Measurements from ENCODE around the gene ZNF385A. TPM values are rescaled to one million over a fixed set of nuclear protein-coding genes. Genes with fewer than 3 reads are reported as not detected.

ZNF385A gene
- polyA plus RNA-seq, 1 donor from 2014 or later = 0.46 TPM

DNA sequence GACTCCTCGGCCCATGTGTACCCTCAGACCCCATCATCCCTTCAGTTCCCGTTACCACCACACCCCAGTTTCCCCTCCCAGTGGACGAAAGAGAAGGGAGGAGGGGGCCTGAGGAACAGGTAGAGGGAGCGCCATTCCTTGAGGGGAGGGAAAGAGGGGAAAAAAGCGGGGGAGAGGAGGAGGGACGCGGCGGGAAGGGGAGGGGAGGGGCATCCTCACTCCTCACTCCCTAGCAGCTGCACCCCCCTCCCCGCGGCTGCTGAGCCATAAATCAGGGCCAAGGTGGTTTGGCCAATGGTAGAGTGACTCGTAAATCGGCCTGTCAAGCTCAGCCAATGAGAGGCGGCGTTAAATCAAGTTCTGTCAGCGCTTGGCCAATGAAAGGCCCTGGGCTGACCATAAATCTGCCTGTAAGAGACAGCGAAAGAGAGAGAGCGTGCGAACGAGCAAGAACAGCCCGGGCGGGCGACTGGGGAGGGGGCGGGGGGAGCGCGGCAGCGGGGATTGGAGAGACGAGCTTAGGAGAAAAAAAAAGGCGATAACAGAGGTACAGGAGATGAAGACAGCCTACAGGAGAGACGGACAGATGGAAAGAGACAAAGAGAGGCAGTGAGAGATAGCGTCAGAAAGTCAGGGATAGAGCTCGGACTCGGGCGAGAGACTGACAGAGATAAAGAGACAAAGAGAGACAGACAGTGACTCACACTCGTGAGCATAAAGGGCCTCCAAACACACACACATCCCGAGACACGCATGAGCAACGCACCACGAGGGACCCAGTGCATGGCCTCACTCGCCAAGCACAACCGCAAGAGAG is 25.4 kb downstream of the ZNF385A start:
- H3K9ac ChIP-seq (ENCODE audit: low read length) = peak overlapping the region; percentile 94
- H2AFZ ChIP-seq (ENCODE audit: low read depth, low read length) = peak overlapping the region; percentile 54
- peak overlapping the region; percentile 99 for H3K27ac ChIP-seq (ENCODE audit: low read length)
- H3K79me2 ChIP-seq (replicated peaks; ENCODE audit: insufficient read depth, low read length) = peaks cover 17% of the 10 kb centered on the region
- H3K27me3 ChIP-seq (ENCODE audit: insufficient read depth, low read depth, low read length) = no peaks in the 10 kb centered on the region
- peak overlapping the region; percentile 94 for H3K4me2 ChIP-seq (ENCODE audit: low read length)
- peak overlapping the region; percentile 68 for H3K4me3 ChIP-seq (ENCODE audit: low read length)
- H3F3A ChIP-seq (ENCODE audit: insufficient read depth, low read length, poor library complexity, severe bottlenecking) = peaks cover 4% of the 10 kb centered on the region
- no peaks in the 10 kb centered on the region for H3K9me2 ChIP-seq (ENCODE audit: insufficient read depth, low read length)
- H4K20me1 ChIP-seq (ENCODE audit: insufficient read depth) = no peaks in the 10 kb centered on the region
- no peaks in the 10 kb centered on the region for H3K36me3 ChIP-seq (ENCODE audit: insufficient read depth, low read length)
- H3K9me3 ChIP-seq (ENCODE audit: low read length) = no peaks in the 10 kb centered on the region
- TF ChIP-seq EP300 (conservative IDR thresholded peaks at IDR 0.05; ENCODE audit: poor library complexity, severe bottlenecking) (peak; percentile 83), POLR2AphosphoS5 (IDR thresholded peaks at IDR 0.05) (peak; percentile 81), SMC3 (conservative IDR thresholded peaks at IDR 0.05; ENCODE audit: poor library complexity) (peak; percentile 55), CTCF (IDR thresholded peaks at IDR 0.05; ENCODE audit: poor library complexity, severe bottlenecking) (no peak), TAF1 (IDR thresholded peaks at IDR 0.05; ENCODE audit: low read depth) (peak; percentile 74), RAD21 (conservative IDR thresholded peaks at IDR 0.05) (peak; percentile 54), MXI1 (conservative IDR thresholded peaks at IDR 0.05; ENCODE audit: poor library complexity, severe bottlenecking) (peak; percentile 84), EZH2 (IDR thresholded peaks at IDR 0.05; ENCODE audit: borderline replicate concordance, insufficient read depth, low read length, poor library complexity, severe bottlenecking) (no peak)
- TF ChIP-seq, protein P1, sequence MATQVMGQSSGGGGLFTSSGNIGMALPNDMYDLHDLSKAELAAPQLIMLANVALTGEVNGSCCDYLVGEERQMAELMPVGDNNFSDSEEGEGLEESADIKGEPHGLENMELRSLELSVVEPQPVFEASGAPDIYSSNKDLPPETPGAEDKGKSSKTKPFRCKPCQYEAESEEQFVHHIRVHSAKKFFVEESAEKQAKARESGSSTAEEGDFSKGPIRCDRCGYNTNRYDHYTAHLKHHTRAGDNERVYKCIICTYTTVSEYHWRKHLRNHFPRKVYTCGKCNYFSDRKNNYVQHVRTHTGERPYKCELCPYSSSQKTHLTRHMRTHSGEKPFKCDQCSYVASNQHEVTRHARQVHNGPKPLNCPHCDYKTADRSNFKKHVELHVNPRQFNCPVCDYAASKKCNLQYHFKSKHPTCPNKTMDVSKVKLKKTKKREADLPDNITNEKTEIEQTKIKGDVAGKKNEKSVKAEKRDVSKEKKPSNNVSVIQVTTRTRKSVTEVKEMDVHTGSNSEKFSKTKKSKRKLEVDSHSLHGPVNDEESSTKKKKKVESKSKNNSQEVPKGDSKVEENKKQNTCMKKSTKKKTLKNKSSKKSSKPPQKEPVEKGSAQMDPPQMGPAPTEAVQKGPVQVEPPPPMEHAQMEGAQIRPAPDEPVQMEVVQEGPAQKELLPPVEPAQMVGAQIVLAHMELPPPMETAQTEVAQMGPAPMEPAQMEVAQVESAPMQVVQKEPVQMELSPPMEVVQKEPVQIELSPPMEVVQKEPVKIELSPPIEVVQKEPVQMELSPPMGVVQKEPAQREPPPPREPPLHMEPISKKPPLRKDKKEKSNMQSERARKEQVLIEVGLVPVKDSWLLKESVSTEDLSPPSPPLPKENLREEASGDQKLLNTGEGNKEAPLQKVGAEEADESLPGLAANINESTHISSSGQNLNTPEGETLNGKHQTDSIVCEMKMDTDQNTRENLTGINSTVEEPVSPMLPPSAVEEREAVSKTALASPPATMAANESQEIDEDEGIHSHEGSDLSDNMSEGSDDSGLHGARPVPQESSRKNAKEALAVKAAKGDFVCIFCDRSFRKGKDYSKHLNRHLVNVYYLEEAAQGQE (IDR thresholded peaks at IDR 0.05; ENCODE audit: borderline replicate concordance) = peak; percentile 79

DNA sequence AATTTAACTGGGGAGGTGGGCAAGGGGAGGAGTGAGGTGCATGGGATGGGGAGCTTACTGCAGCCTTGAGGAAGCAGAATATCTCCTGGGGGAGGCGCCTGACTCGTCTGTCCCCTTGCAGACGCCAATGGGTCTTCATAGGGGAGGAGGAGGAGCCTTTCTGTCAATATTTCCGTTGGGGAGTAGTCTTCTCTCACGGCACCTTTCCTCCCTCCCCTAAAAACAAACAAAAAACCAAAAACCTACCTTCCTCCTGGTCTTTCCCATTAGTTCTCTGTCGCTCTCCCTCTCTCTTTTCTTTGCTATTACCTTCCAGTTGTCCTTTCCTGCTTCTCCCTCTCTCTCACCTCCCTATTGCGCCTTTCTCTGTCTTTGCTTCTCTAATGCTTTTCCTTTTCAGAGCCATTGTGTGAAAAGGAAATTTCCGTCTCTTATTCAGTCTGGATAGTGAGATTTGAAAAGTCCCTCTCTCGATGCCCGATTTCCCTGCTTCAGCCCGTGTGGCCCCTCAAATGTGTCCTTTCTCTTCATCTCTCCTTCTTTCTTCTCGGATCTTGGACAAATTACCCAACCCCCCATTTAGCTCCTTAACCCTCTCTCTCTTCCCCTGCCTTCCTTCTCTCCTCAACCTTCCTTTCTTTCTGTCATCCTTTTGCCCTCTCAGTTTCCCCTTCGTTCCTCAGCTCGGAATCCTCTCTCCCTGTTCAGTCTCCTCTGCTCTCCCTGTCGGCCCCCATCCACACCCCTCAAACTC is 26.2 kb downstream of the ZNF385A start:
- peak overlapping the region; percentile 99 for H3K27ac ChIP-seq (ENCODE audit: low read length)
- H4K20me1 ChIP-seq (ENCODE audit: insufficient read depth) = no peaks in the 10 kb centered on the region
- peak overlapping the region; percentile 94 for H3K9ac ChIP-seq (ENCODE audit: low read length)
- H3K79me2 ChIP-seq (replicated peaks; ENCODE audit: insufficient read depth, low read length) = peaks cover 17% of the 10 kb centered on the region
- TF ChIP-seq, protein P1 (IDR thresholded peaks at IDR 0.05; ENCODE audit: borderline replicate concordance) = no peak
- TF ChIP-seq POLR2AphosphoS5 (IDR thresholded peaks at IDR 0.05) (no peak), EP300 (conservative IDR thresholded peaks at IDR 0.05; ENCODE audit: poor library complexity, severe bottlenecking) (no peak), RAD21 (conservative IDR thresholded peaks at IDR 0.05) (peak; percentile 32), SMC3 (conservative IDR thresholded peaks at IDR 0.05; ENCODE audit: poor library complexity) (no peak), TAF1 (IDR thresholded peaks at IDR 0.05; ENCODE audit: low read depth) (no peak), EZH2 (IDR thresholded peaks at IDR 0.05; ENCODE audit: borderline replicate concordance, insufficient read depth, low read length, poor library complexity, severe bottlenecking) (no peak)
- H3K27me3 ChIP-seq (ENCODE audit: insufficient read depth, low read depth, low read length) = no peaks in the 10 kb centered on the region
- no peaks in the 10 kb centered on the region for H3K9me3 ChIP-seq (ENCODE audit: low read length)
- no peaks in the 10 kb centered on the region for H3K36me3 ChIP-seq (ENCODE audit: insufficient read depth, low read length)
- no peaks in the 10 kb centered on the region for H3K9me2 ChIP-seq (ENCODE audit: insufficient read depth, low read length)
- H3K4me2 ChIP-seq (ENCODE audit: low read length) = peak overlapping the region; percentile 84
- H2AFZ ChIP-seq (ENCODE audit: low read depth, low read length) = peak overlapping the region; percentile 54
- peaks cover 4% of the 10 kb centered on the region for H3F3A ChIP-seq (ENCODE audit: insufficient read depth, low read length, poor library complexity, severe bottlenecking)
- peak overlapping the region; percentile 68 for H3K4me3 ChIP-seq (ENCODE audit: low read length)
